HG02798 (cell line): Measurements from ENCODE around the gene TMEFF2.
A peak's percentile ranks its signal among the peaks of the same experiment; 100 is the strongest.

Experiments used
- ATAC-seq: cut with Tn5 transposase; IDR thresholded peaks from one replicate; pipeline ENCODE4 v1.9.1; 2021; ENCODE audit warnings: mild to moderate bottlenecking; ENCODE audit not compliant: unreplicated experiment, poor library complexity

TMEFF2 gene

DNA sequence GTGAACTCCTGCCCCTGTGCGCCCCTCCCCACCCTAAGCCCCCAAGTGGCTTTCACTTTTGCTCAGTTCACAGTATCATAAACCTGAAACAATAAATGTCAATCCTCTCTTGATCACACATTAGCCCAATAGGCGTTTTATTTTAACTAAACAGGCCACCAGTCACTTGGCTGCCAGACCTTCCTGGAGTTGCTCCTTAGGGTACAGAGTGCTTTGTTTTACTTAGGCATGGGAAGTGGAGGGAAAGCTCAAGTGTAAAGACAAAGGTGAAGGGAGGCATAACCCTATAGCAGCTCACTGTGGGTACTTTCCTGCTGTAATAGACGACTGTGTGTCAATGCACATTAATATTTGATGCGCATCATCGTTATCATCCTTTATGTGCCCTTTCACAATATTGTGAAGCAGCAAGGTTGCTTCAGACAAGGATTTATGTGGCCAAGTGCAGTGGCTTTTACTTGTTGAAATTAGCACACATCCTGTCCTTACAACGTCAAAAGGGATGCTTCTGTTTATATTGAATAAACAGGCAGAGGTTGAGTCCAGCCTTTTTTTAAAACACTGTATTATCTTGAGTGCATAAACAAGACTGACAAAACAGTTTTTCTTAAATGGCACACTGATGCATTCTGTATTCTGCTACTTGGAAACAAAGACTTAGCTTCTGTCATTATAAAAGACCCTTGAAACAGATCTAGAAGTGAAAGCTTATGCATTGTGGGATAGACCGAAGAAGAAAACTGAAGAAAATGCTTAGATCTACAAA, 168.5 kb downstream of the TMEFF2 start:
- ATAC-seq, result no peak

DNA sequence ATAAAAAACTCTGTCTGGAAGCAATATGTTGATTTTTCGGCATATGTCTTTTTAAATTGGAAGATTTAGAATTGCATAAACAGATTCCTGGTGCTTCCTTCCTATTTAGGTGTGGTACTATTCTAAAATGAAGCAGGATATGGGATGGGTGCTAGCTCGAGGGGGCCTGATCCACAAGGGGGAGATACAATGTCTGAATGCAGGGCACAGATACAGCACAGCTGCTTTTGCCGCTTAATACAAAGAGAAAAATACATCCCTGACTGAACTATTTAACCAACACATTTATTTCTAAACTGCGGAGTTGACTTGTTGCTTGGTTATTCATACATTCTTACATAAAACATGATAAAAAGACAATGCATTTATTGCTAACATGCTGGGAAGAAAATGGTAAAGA, 169.1 kb downstream of the TMEFF2 start:
- no peak for ATAC-seq

DNA sequence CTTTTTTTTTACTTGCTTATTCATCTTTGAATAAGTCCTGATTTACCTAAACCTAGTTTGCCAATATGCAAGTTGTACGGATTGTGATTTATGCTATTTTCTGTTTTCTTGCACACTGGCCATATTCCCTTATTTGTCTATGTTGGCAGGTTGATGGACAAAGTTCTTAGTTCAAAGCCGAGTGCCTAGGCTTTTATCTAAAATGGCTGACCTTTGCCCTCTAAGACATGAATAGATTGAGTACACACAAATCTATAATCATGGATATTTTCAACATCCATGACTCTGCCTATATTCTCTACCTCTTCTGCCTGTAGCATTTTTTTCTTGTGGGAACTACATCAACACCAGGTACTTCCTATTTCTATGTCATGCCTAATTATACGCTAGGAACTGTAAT, 171.7 kb downstream of the TMEFF2 start:
- ATAC-seq, result no peak

- ATAC-seq, result no peak
Observed at GRCh38 chr2:192017844-192018243, 176.9 kb downstream of the TMEFF2 start.

DNA sequence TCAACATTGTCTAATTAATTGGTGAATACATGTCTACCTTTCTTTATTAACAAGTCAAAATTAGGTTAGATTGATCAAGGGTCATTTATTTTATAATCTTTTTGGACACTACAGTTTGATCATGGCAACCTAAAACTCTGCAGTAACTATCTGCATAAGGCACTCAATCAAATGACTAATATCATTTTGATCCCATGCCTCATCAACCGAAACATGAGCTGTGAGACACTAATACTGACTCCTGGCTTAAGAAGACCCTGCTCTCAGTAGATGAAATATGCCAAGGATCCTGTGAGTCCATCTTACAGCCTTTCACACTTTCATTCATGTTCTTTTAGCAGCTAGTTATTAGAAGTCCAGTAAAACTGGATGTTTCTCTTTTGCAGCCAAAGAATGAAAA, 178.5 kb downstream of the TMEFF2 start:
- no peak for ATAC-seq

DNA sequence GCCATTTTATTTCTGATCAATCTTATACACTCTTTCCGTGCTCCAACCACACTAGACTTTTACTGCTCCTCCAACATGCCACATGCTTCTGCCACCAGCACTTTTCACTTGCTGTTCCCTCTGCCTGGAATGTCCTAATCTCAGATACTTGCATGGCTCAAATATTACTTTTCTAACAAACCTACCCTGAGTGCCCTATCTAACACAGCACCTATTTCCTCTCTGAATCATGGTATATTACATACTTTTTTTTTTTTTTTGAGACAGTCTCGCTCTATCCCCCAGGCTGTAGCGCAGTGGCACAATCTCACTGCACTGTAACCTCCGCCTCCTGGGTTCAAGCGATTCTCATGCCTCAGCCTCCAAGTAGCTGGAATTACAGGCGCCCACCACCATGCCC, 181.5 kb downstream of the TMEFF2 start:
- ATAC-seq, result no peak

- no peak for ATAC-seq
Observed at GRCh38 chr2:192011196-192011595, 183.5 kb downstream of the TMEFF2 start.

GRCh38 chr2:192010073-192010472, 184.7 kb downstream of the TMEFF2 start:
- ATAC-seq, result peak; percentile 30

DNA sequence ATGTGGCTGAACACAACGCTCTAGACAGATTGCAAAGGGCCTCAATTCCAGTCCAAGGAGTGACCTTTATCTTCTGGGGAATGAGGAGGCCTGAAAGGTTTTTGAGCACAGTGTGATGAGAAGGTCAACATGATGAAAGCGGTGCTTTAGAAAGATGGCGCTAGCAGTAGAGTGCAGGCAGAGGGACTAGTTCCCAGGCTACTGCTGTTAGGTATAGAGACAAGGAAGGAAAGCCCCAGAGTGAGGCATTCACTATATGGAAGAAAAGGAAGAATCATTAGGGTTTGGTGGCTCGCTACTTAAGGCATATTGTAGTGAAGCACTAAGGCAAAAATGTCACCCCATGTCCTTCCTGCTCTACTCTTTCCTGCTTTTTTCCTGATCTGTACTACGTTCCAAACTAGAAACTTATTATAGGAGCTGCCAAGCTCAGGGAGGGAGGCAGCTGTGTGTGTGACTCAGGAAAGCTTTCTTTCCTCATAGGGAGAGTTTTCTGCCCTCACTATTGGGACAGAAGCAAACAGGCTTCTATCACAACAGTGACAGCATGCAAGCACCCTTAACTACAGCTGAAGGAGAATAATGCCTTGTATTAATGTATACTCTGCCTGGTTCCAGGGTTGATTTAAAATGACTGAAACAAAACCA, 187.0 kb downstream of the TMEFF2 start:
- no peak for ATAC-seq

DNA sequence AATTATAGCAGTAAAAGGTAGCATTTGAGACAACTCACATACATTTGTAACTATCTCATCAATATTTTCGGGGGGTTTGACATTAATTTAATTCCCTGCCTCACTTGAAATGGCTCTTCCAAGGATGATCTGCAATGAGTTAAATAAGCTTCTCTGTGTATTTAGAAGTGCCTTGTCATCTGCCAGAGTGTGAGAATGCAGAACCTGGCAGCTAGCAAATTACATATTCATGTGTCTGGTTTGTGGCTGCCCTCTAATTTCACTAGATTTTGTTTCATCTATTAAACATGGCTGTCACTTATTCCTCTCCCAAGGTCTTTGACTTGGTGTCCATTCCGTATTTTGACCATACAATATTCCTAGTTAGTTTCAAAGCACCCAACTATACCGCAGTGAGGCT, 189.5 kb downstream of the TMEFF2 start:
- ATAC-seq, result peak; percentile 18

DNA sequence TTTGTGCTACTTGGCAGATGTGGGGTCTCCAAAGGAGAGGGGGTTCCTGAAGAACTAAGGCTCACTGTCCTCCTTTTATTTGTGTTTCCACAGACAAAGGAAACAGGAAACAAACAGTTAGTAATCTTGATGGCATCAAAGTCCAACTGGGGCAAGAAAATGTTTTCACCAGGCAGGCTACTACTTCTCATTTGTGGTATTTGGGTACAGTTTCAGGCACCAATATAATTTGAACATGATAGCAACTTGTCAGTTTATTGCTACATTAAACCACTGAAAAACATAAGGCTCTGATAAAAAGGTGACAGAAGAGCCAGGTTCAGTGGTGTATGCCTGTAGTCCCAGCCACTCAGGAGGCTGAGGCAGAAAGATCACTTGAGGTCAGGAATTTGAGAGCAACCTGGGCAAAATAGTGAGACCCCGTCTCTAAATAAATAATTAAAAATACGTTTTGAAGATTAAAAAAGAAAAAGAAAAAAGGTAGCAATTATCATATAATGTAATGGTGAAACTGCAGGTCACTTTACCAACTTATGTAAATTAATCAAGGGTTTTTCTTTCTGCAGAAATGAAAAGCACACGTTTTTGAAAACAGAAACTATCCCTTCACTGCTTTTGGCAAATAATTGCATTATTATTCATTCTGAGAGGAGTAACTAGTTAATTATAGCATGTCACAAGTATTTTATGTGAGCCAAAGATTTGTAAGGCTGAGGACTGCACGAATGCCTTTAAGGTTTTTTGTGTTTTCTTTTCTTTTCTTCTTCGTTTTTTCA, 190.4 kb downstream of the TMEFF2 start:
- peak; percentile 67 for ATAC-seq

GRCh38 chr2:192002418-192002817, 192.3 kb downstream of the TMEFF2 start:
- no peak for ATAC-seq

- ATAC-seq, result no peak
Observed at GRCh38 chr2:192000196-192000980, 194.3 kb downstream of the TMEFF2 start.

GRCh38 chr2:191999101-191999841, 195.5 kb downstream of the TMEFF2 start:
- ATAC-seq, result no peak

DNA sequence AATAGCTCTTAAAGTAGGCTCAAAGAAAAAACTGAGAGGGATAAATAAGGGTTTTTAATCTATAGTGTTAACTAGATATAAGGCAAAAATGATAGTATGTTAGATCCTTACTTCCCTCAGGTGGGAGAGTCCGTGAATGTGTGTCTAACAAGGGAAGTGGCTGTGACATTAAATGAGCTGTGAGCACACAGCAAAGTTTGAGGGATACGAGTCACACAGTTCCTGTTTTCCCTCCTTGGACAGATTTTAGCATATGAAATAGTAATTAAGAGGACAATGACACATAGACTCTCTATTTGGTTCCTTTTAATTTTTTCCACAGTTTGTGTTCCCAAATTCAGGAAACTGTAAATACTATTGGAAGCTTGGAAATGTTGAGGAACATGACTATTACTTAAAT, 199.4 kb downstream of the TMEFF2 start:
- ATAC-seq, result no peak

GRCh38 chr2:191994749-191995148, 200.0 kb downstream of the TMEFF2 start:
- no peak for ATAC-seq

- peak; percentile 50 for ATAC-seq
Observed at GRCh38 chr2:191991442-191991841, 203.3 kb downstream of the TMEFF2 start.

GRCh38 chr2:191985740-191986139, 209.0 kb downstream of the TMEFF2 start:
- ATAC-seq, result no peak

- no peak for ATAC-seq
Observed at GRCh38 chr2:191983591-191983990, 211.1 kb downstream of the TMEFF2 start.

DNA sequence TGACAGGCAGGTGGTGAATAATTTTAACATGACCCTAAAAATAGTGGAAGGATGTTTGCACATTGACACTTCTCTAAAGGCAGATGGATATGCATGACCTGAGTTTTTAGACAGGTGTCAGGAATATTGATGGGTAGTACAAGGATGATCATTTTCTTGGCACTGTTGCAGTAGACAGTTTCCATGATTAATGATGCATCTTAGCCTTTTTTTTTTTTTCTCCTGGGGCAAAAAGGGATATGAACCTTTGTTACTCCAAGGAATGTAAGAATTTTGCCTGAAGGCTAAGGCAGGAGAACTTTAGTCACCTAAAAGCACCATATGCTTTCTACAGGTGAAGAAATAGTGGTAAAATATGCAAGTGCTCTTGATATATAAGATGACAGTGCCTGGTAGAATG, 211.5 kb downstream of the TMEFF2 start:
- no peak for ATAC-seq
